ENCODE data around the gene DNAH14. TPM values are rescaled to one million over a fixed set of nuclear protein-coding genes. Genes with fewer than 3 reads are reported as not detected.
"Not testable (repeated sequence)": the region's sequence is repeated elsewhere in the genome, so short reads cannot be mapped to it uniquely, and the experiment has no call there.

Gene DNAH14
- total RNA-seq, 1 experiment from 2014 or later: 39.7 TPM

DNA sequence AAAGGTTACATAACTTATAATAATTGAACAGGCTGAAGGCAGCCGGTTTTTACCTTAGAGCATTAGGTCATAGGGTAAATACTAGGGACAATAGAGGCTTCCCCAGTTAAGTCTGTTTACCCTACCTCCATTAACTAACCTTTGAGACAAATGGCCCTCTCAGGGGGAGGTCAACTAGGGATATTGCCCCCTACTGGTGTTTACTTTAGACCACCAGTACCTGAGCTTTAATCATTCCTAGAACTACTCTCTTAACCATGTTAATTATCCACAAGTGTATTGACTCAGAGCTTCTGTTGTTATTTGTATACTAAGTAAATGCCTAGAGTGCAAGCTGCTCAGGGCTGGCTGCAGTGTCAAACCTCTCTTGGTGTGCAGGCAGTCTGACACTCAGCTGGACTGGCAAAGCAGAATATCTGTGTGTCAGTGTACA, 52.5 kb downstream of the DNAH14 start:
- WGBS (ENCODE audit: extremely low coverage, insufficient read length, low lambda C conversion rate): no CpG with 5 or more reads among the region's 1 CpG
- H4K5ac ChIP-seq (ENCODE audit: insufficient read length, low read depth, low read length): not testable (repeated sequence)
- peaks cover 25 to 28% of the 10 kb centered on the region in 2 experiments for H3K9me3 Mint-ChIP-seq

More for the DNA sequence above, 52.5 kb downstream of the DNAH14 start:
- not testable (repeated sequence) for H3K9me3 ChIP-seq (ENCODE audit: control insufficient read depth, low read depth, low read length); H3K4ac ChIP-seq (ENCODE audit: low read depth, low read length); H3K23me2 ChIP-seq (ENCODE audit: insufficient read length, low read depth, low read length, poor library complexity, severe bottlenecking); H2BK20ac ChIP-seq (ENCODE audit: low read depth, low read length, poor library complexity, severe bottlenecking); H3K4me2 ChIP-seq (ENCODE audit: insufficient read depth, insufficient read length, low read length); H2BK15ac ChIP-seq (ENCODE audit: low read depth, low read length); H3K79me1 ChIP-seq (ENCODE audit: insufficient read depth, low read depth, low read length, poor library complexity, severe bottlenecking); H3K4me1 ChIP-seq (ENCODE audit: insufficient read depth, low read length); H3K4me1 Mint-ChIP-seq; H3K79me2 ChIP-seq (ENCODE audit: insufficient read depth, low read length); H3K18ac ChIP-seq (ENCODE audit: insufficient read length, low read depth, low read length); H2BK12ac ChIP-seq (ENCODE audit: insufficient read length, low read depth, low read length); H4K8ac ChIP-seq (replicated peaks; ENCODE audit: insufficient read length, low read depth, low read length); H4K20me1 ChIP-seq (ENCODE audit: control insufficient read depth, insufficient read depth, insufficient read length); H3K27ac Mint-ChIP-seq; H3K4me3 Mint-ChIP-seq; H3K56ac ChIP-seq (ENCODE audit: insufficient read length, low read depth, low read length); H2AK5ac ChIP-seq (ENCODE audit: insufficient read length, low read length); H3K9ac ChIP-seq (ENCODE audit: extremely low read depth, insufficient read length, low read length); DNase-seq; H2AFZ ChIP-seq (ENCODE audit: low read length); H3T11ph ChIP-seq (ENCODE audit: low read length); H3K23ac ChIP-seq (ENCODE audit: insufficient read length, low read depth, low read length); H2BK5ac ChIP-seq (ENCODE audit: insufficient read length, low read length); H3K27ac ChIP-seq (ENCODE audit: insufficient read length, low read depth, low read length); H2BK120ac ChIP-seq (ENCODE audit: low read depth, low read length, poor library complexity, severe bottlenecking); H3K14ac ChIP-seq (ENCODE audit: insufficient read depth, low read length); H4K91ac ChIP-seq (ENCODE audit: insufficient read length, low read depth, low read length)
- Mint-ChIP-seq H3K27me3 (ENCODE audit: low read depth) (peaks cover 86% of the 10 kb centered on the region), H3K36me3 (ENCODE audit: insufficient read depth in 1 of 3, low read depth in 3 of 3) (peaks cover 9 to 30% (median 19%) of the 10 kb centered on the region in 3 experiments)
- TF ChIP-seq, protein P1, sequence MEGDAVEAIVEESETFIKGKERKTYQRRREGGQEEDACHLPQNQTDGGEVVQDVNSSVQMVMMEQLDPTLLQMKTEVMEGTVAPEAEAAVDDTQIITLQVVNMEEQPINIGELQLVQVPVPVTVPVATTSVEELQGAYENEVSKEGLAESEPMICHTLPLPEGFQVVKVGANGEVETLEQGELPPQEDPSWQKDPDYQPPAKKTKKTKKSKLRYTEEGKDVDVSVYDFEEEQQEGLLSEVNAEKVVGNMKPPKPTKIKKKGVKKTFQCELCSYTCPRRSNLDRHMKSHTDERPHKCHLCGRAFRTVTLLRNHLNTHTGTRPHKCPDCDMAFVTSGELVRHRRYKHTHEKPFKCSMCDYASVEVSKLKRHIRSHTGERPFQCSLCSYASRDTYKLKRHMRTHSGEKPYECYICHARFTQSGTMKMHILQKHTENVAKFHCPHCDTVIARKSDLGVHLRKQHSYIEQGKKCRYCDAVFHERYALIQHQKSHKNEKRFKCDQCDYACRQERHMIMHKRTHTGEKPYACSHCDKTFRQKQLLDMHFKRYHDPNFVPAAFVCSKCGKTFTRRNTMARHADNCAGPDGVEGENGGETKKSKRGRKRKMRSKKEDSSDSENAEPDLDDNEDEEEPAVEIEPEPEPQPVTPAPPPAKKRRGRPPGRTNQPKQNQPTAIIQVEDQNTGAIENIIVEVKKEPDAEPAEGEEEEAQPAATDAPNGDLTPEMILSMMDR (conservative IDR thresholded peaks at IDR 0.05): peak; percentile 35; the same call in 2 of the 3 replicates
- H3K27me3 ChIP-seq (ENCODE audit: insufficient read depth, low read length): peaks cover 20% of the 10 kb centered on the region
